Measurements from ENCODE around the gene EYA2. TPM values are rescaled to one million over a fixed set of nuclear protein-coding genes. Genes with fewer than 3 reads are reported as not detected.
A peak's percentile ranks its signal among the peaks of the same experiment; 100 is the strongest.
"Not testable (repeated sequence)": the region's sequence is repeated elsewhere in the genome, so short reads cannot be mapped to it uniquely, and the experiment has no call there.

EYA2 gene
- total RNA-seq, 2 donors from 2014 or later: 0.22 TPM; not detected in 1

DNA sequence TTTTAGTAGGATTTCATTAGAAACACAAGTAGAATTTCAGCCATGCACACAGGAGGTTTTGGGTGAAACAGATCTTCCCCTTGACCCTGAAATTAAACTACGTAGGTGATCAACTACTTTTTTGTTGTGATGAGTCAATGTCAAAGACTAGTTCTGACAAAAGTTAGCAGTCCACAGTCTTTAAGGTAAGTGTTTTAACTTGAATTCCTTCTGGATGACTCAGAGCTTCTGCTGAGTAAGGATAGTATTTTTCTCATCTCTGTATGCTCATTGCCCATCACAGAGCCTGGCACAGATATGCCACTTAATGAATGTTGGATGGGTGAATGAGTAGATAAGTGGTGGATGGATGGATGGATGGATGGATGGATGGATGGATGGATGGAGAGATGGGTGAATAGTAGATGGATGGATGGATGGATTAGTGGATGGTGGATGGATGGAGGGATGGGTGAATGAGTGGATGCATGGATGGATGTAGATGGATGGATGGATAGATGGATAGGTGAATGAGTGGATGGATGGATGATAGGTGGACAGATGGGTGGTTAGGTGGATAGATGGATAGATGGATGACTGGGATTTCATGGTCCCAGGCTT is 296.5 kb downstream of the EYA2 start:
- Mint-ChIP-seq H3K36me3 (ENCODE audit: low read depth) (no peaks in the 10 kb centered on the region), H3K4me1 (peaks cover 9% of the 10 kb centered on the region), H3K27me3 (peaks cover 12% of the 10 kb centered on the region), H3K4me3 (no peak overlapping the region), H3K27ac (no peak overlapping the region)
- no peaks in the 10 kb centered on the region for H3K9me3 ChIP-seq (ENCODE audit: control insufficient read depth, low read length, poor library complexity, severe bottlenecking)
- no peak for DNase-seq
- no peak for ATAC-seq

DNA sequence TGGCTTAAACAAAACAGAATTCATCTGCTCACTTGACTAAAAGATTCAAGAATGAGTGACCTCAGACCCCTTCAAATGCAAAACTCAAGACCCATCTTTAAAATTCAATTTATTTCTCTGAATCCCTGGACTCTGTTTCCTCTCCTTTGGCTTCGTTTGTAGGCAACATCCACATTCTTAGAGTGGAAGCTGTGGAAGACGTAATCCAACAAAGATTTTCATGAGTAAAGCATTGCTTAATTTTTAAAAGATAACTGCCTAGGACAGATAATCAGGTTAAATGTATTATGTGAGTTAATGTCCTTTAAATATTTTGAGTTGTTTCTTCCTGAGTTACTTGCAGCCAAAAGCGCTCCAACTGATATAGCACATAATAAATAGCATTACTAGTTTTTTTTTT is 297.3 kb downstream of the EYA2 start:
- no peak for ATAC-seq
- no peak for DNase-seq
- Mint-ChIP-seq H3K27me3 (peaks cover 12% of the 10 kb centered on the region), H3K36me3 (ENCODE audit: low read depth) (no peaks in the 10 kb centered on the region), H3K4me3 (no peak overlapping the region), H3K4me1 (peaks cover 12% of the 10 kb centered on the region), H3K27ac (no peak overlapping the region)
- H3K9me3 ChIP-seq (ENCODE audit: control insufficient read depth, low read length, poor library complexity, severe bottlenecking): no peaks in the 10 kb centered on the region

DNA sequence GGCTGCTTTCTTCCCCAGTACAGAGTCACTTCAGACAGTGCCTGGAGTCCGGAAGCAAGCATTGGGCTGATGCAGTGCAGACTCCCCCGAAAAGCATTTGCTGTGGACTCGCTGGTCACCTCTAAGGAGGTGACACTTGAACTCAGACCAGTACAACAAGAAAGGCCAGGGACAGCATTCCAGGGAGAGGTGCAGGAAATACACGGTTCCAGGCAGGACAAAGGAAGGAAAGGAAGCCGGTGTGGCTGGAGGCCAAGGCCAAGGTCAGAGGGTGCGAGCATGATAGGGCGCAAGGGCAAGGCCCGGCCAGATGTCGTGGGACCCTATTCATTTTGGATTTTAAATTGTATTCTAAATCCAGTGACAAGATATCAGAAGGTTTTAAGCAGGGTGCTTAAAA is 300.9 kb downstream of the EYA2 start:
- DNase-seq: no peak
- no peak overlapping the region for H3K27ac Mint-ChIP-seq
- no peaks in the 10 kb centered on the region for H3K9me3 ChIP-seq (ENCODE audit: control insufficient read depth, low read length, poor library complexity, severe bottlenecking)
- H3K36me3 Mint-ChIP-seq (ENCODE audit: low read depth): no peaks in the 10 kb centered on the region
- no peak overlapping the region for H3K4me3 Mint-ChIP-seq
- H3K27me3 Mint-ChIP-seq: peaks cover 6% of the 10 kb centered on the region
- ATAC-seq: no peak
- H3K4me1 Mint-ChIP-seq: peaks cover 5% of the 10 kb centered on the region

- Mint-ChIP-seq H3K4me1 (peaks cover 5% of the 10 kb centered on the region), H3K27ac (no peak overlapping the region), H3K27me3 (peaks cover 6% of the 10 kb centered on the region), H3K4me3 (no peak overlapping the region), H3K36me3 (ENCODE audit: low read depth) (no peaks in the 10 kb centered on the region)
- peak; percentile 51 to 63 (median 56) for DNase-seq
- H3K9me3 ChIP-seq (ENCODE audit: control insufficient read depth, low read length, poor library complexity, severe bottlenecking): no peaks in the 10 kb centered on the region
- ATAC-seq: peak; percentile 84
Measured at GRCh38 chr20:47196091-47197081, 301.7 kb downstream of the EYA2 start.

DNA sequence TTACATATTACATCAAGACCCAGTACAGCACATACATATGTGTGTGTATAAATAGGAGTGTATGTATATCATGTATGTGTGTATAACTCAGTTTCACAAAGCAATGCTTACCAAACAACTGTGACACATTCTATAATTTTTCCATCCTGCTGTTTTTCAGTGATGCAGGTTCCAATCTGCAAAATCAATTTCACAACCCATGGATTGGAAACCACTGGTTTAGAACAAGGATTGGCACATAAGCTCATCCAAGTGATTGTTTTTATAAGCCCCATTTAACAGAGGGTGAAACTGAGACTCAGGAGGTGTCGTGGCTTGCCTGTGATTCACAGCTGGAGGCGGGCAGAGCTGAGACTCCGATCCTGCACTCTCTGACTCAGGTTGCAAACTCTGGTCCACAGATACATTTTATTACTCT is 303.6 kb downstream of the EYA2 start:
- H3K4me1 Mint-ChIP-seq: peaks cover 5% of the 10 kb centered on the region
- H3K4me3 Mint-ChIP-seq: no peak overlapping the region
- no peak for DNase-seq
- peaks cover 6% of the 10 kb centered on the region for H3K27me3 Mint-ChIP-seq
- no peak for ATAC-seq
- no peaks in the 10 kb centered on the region for H3K36me3 Mint-ChIP-seq (ENCODE audit: low read depth)
- H3K27ac Mint-ChIP-seq: no peak overlapping the region
- no peaks in the 10 kb centered on the region for H3K9me3 ChIP-seq (ENCODE audit: control insufficient read depth, low read length, poor library complexity, severe bottlenecking)

GRCh38 chr20:47198996-47199552 is 304.4 kb downstream of the EYA2 start:
- H3K27ac Mint-ChIP-seq: peak overlapping the region; percentile 3
- H3K4me3 Mint-ChIP-seq: no peak overlapping the region
- DNase-seq (no peak), ATAC-seq (no peak)
- H3K36me3 Mint-ChIP-seq (ENCODE audit: low read depth): no peaks in the 10 kb centered on the region
- H3K4me1 Mint-ChIP-seq: peaks cover 5% of the 10 kb centered on the region
- H3K9me3 ChIP-seq (ENCODE audit: control insufficient read depth, low read length, poor library complexity, severe bottlenecking): no peaks in the 10 kb centered on the region
- H3K27me3 Mint-ChIP-seq: peaks cover 6% of the 10 kb centered on the region

GRCh38 chr20:47201074-47201730 is 306.6 kb downstream of the EYA2 start:
- no peak overlapping the region for H3K27ac Mint-ChIP-seq
- H3K9me3 ChIP-seq (ENCODE audit: control insufficient read depth, low read length, poor library complexity, severe bottlenecking): no peaks in the 10 kb centered on the region
- ATAC-seq (no peak), DNase-seq (no peak)
- no peaks in the 10 kb centered on the region for H3K36me3 Mint-ChIP-seq (ENCODE audit: low read depth)
- H3K4me1 Mint-ChIP-seq: peaks cover 8% of the 10 kb centered on the region
- no peaks in the 10 kb centered on the region for H3K27me3 Mint-ChIP-seq
- H3K4me3 Mint-ChIP-seq: no peak overlapping the region

DNA sequence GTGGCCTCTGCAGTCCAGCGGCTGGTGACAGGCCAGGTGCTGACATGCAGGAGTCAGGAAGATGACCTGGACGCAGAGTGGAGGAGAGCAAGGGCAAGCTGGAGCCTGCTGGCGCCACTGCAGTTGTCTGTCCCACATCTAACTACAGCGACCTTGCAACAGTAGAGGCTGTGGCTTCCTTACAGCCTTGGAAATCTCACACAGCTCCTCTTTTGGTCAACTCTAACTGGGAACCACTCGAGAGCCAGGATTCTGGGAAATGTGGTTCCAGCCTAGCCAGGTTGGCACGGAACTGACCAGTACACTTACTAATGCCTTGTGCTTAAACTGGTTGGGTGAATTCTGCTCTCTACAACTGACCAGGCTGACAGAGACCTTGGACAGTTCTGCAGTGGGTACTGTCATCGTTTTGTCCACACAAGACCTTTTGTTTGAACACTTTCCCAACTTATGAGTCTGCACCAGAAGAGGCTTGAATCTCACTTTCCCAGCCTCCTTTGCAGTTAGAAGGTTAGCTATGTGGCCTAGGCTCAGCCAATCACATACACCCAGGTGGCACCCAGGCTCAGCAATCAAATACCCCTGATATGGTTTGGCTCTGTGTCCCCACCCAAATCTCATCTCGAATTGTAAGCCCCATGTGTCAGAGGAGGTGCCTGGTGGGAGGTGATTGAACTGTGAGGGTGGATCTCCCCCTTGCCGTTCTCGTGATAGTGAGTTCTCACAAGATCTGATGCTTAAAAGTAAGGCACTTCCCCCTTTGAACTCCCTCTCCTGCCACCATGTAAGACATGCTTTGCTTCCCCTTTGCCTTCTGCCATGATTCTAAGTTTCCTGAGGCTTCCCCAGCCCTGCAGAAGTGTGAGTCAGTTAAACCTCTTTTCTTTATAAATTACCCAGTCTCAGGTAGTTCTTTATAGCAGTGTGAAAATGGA is 308.4 kb downstream of the EYA2 start:
- Mint-ChIP-seq H3K27me3 (no peaks in the 10 kb centered on the region), H3K27ac (no peak overlapping the region), H3K4me3 (no peak overlapping the region), H3K4me1 (peaks cover 6% of the 10 kb centered on the region), H3K36me3 (ENCODE audit: low read depth) (no peaks in the 10 kb centered on the region)
- ATAC-seq: no peak
- DNase-seq: no peak
- no peaks in the 10 kb centered on the region for H3K9me3 ChIP-seq (ENCODE audit: control insufficient read depth, low read length, poor library complexity, severe bottlenecking)

- Mint-ChIP-seq H3K4me3 (no peak overlapping the region), H3K4me1 (peaks cover 6% of the 10 kb centered on the region), H3K27me3 (no peaks in the 10 kb centered on the region), H3K27ac (no peak overlapping the region), H3K36me3 (ENCODE audit: low read depth) (no peaks in the 10 kb centered on the region)
- H3K9me3 ChIP-seq (ENCODE audit: control insufficient read depth, low read length, poor library complexity, severe bottlenecking): no peaks in the 10 kb centered on the region
- ATAC-seq (no peak), DNase-seq (no peak)
Measured at GRCh38 chr20:47204008-47204849, 309.6 kb downstream of the EYA2 start.

DNA sequence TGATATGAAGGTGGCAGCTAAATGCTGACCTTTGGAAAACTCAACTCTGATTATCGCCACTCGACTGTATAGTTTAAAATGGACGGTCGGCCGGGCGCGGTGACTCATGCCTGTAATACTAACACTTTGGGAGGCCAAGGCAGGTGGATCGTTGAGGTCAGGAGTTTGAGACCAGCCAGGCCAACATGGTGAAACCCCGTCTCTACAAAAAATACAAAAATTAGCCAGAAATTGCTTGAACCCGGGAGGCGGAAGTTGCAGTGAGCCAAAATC is 310.1 kb downstream of the EYA2 start:
- H3K36me3 Mint-ChIP-seq (ENCODE audit: low read depth); H3K27ac Mint-ChIP-seq; DNase-seq; H3K9me3 ChIP-seq (ENCODE audit: control insufficient read depth, low read length, poor library complexity, severe bottlenecking); H3K4me3 Mint-ChIP-seq; H3K27me3 Mint-ChIP-seq; ATAC-seq; H3K4me1 Mint-ChIP-seq: not testable (repeated sequence)

GRCh38 chr20:47205577-47206123 is 311.0 kb downstream of the EYA2 start:
- H3K4me3 Mint-ChIP-seq: no peak overlapping the region
- peaks cover 6% of the 10 kb centered on the region for H3K4me1 Mint-ChIP-seq
- DNase-seq (peak in 1 of 3 donors; percentile 44), ATAC-seq (peak; percentile 85)
- H3K27me3 Mint-ChIP-seq: no peaks in the 10 kb centered on the region
- peaks cover 2% of the 10 kb centered on the region for H3K36me3 Mint-ChIP-seq (ENCODE audit: low read depth)
- no peak overlapping the region for H3K27ac Mint-ChIP-seq
- no peaks in the 10 kb centered on the region for H3K9me3 ChIP-seq (ENCODE audit: control insufficient read depth, low read length, poor library complexity, severe bottlenecking)

GRCh38 chr20:47206552-47206951 is 311.9 kb downstream of the EYA2 start:
- H3K36me3 Mint-ChIP-seq (ENCODE audit: low read depth); H3K9me3 ChIP-seq (ENCODE audit: control insufficient read depth, low read length, poor library complexity, severe bottlenecking); H3K27me3 Mint-ChIP-seq; ATAC-seq; H3K4me1 Mint-ChIP-seq; H3K27ac Mint-ChIP-seq; DNase-seq; H3K4me3 Mint-ChIP-seq: not testable (repeated sequence)

Measured in T-helper 17 cell (primary cell).